AG09319 (cell line): ENCODE results near the gene ZNF436.

Experiments used
- DNase-seq: peaks from one replicate; pipeline ENCODE4 v3.0.0-alpha.2; 2010; ENCODE audit warnings: low read depth; ENCODE audit errors: extremely low read depth
- CTCF ChIP-seq: IDR thresholded peaks from 2 replicates; pipeline ENCODE4 v1.5.1; 2011; ENCODE audit warnings: low read depth, mild to moderate bottlenecking, inconsistent platforms, low read length, moderate library complexity

The ZNF436 gene

GRCh38 chr1:23403735-23404486, 34.3 kb upstream of the ZNF436 start:
- peak; percentile 81 for DNase-seq
- peak; percentile 97 for TF ChIP-seq CTCF

GRCh38 chr1:23403355-23403734, 33.7 kb upstream of the ZNF436 start:
- DNase-seq: no peak
- no peak for TF ChIP-seq CTCF

- DNase-seq: no peak
- no peak for TF ChIP-seq CTCF
Observed at GRCh38 chr1:23403038-23403336, 33.4 kb upstream of the ZNF436 start.

GRCh38 chr1:23402286-23403037, 32.8 kb upstream of the ZNF436 start:
- TF ChIP-seq CTCF: no peak
- no peak for DNase-seq

GRCh38 chr1:23401313-23401712, 31.7 kb upstream of the ZNF436 start:
- no peak for TF ChIP-seq CTCF
- DNase-seq: no peak

- TF ChIP-seq CTCF: no peak
- no peak for DNase-seq
Observed at GRCh38 chr1:23400324-23401114, 30.9 kb upstream of the ZNF436 start.

GRCh38 chr1:23399229-23399628, 29.6 kb upstream of the ZNF436 start:
- TF ChIP-seq CTCF: no peak
- no peak for DNase-seq
